GM12892 (cell line): ENCODE results near the gene ATRIP.

Source experiments
- POLR2A ChIP-seq: IDR thresholded peaks from 2 replicates; pipeline ENCODE4 v1.6.1; 2011; ENCODE audit warnings: low read depth, low read length, control low read depth
- POLR2AphosphoS5 ChIP-seq: IDR thresholded peaks from 2 replicates; pipeline ENCODE4 v1.6.1; 2011; ENCODE audit warnings: low read depth, low read length, control low read depth
- TAF1 ChIP-seq: IDR thresholded peaks from 2 replicates; pipeline ENCODE4 v1.6.1; 2011; ENCODE audit warnings: low read depth, mild to moderate bottlenecking, control low read depth, low read length, borderline replicate concordance

DNA sequence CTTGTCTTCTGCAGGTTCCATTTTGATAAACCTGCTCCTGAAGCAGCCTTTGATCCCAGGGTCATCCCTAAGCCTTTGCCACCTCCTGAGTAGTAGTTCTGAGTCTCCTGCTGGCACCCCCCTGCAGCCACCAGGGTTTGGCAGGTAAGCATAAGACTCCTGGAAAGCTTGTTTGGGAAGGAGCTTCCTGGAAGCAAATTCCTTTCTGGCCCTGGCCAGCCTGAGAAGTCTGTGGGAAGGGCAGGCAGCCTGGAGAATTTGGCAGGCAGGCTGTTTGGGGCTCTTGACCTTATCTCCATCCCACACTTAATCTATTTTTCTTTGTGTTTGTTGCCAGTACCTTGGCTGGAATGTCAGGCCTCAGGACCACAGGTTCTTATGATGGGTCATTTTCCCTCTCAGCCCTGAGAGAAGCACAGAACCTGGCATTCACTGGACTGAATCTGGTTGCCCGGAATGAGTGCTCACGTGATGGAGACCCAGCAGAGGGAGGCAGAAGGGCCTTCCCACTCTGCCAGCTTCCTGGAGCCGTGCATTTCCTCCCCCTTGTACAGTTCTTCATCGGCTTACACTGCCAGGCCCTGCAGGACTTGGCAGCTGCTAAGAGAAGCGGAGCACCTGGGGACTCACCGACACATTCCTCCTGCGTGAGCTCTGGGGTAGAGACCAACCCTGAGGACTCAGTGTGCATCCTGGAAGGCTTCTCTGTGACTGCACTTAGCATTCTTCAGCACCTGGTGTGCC is 13.4 kb downstream of the ATRIP start:
- TF ChIP-seq POLR2A (no peak), POLR2AphosphoS5 (no peak), TAF1 (no peak)
